Liver (tissue), 9 donors: Measurements from ENCODE around the gene DUSP1. TPM values are rescaled to one million over a fixed set of nuclear protein-coding genes. Genes with fewer than 3 reads are reported as not detected.
A peak's percentile ranks its signal among the peaks of the same experiment; 100 is the strongest.

Experiments used
- DNase-seq: peaks from one replicate; pipeline ENCODE4 v3.0.0-alpha.2; 2017; ENCODE audit warnings: low spot score
- H3K27ac ChIP-seq, 2 donors: one replicate each; pipeline ENCODE4 v1.7.0; 2013; ENCODE audit warnings: inconsistent platforms in 2 of 2, low read length in 2 of 2, control low read depth in 1 of 2, low read depth in 1 of 2, mild to moderate bottlenecking in 1 of 2
- H3K27me3 ChIP-seq, 4 donors: one replicate each; pipeline versions ENCODE4 v1.6.1 to v1.7.0; 2013; ENCODE audit warnings: low read length in 3 of 4, inconsistent platforms in 1 of 4, mild to moderate bottlenecking in 1 of 4, moderate library complexity in 1 of 4; ENCODE audit not compliant: control insufficient read depth in 4 of 4, insufficient read depth in 4 of 4
- H3K36me3 ChIP-seq, 4 donors: one replicate each; pipeline versions ENCODE4 v1.6.1 to v1.7.0; 2013; ENCODE audit warnings: low read length in 3 of 4, mild to moderate bottlenecking in 3 of 4, low read depth in 1 of 4, moderate library complexity in 1 of 4; ENCODE audit not compliant: control insufficient read depth in 4 of 4, insufficient read depth in 3 of 4
- H3K4me1 ChIP-seq, 4 donors: one replicate each; pipeline versions ENCODE4 v1.6.1 to v1.7.0; 2013; ENCODE audit warnings: low read length in 3 of 4, mild to moderate bottlenecking in 3 of 4, moderate library complexity in 1 of 4; ENCODE audit not compliant: control insufficient read depth in 4 of 4, insufficient read depth in 4 of 4
- H3K4me3 ChIP-seq, 3 donors: one replicate each; pipeline versions ENCODE4 v1.6.1 to v1.7.0; 2013; ENCODE audit warnings: low read length in 3 of 3, control low read depth in 1 of 3, low read depth in 1 of 3, mild to moderate bottlenecking in 1 of 3
- H3K9ac ChIP-seq, 2 donors: one replicate each; pipeline ENCODE4 v1.7.0; 2013; ENCODE audit warnings: low read length in 2 of 2, mild to moderate bottlenecking in 2 of 2, moderate library complexity in 2 of 2, control low read depth in 1 of 2, low read depth in 1 of 2
- H3K9me3 ChIP-seq, 4 donors: one replicate each; pipeline versions ENCODE4 v1.6.1 to v1.7.0; 2013; ENCODE audit warnings: low read length in 3 of 4; ENCODE audit not compliant: control insufficient read depth in 4 of 4
- EGR1 ChIP-seq, 2 donors: IDR thresholded peaks; 2 replicates each; pipeline ENCODE4 v1.6.1; 2016 to 2018; ENCODE audit warnings: antibody characterized with exemption in 2 of 2, low read depth in 2 of 2
- FOXA1 ChIP-seq: IDR thresholded peaks from 2 replicates; pipeline ENCODE4 v1.6.1; 2016; ENCODE audit warnings: antibody characterized with exemption
- FOXA2 ChIP-seq: IDR thresholded peaks from 2 replicates; pipeline ENCODE4 v1.6.1; 2016; ENCODE audit warnings: antibody characterized with exemption
- GABPA ChIP-seq, 2 donors: IDR thresholded peaks in 1 of 2; conservative IDR thresholded peaks in 1 of 2; 2 replicates each; pipeline ENCODE4 v1.6.1; 2016; ENCODE audit warnings: antibody characterized with exemption in 2 of 2, mild to moderate bottlenecking in 1 of 2, moderate library complexity in 1 of 2
- HNF4A ChIP-seq, 2 donors: conservative IDR thresholded peaks; 2 replicates each; pipeline ENCODE4 v1.6.1; 2016; ENCODE audit warnings: antibody characterized with exemption in 2 of 2, mild to moderate bottlenecking in 2 of 2
- HNF4G ChIP-seq: IDR thresholded peaks from 2 replicates; pipeline ENCODE4 v1.6.1; 2016; ENCODE audit warnings: antibody characterized with exemption
- JUND ChIP-seq, 2 donors: IDR thresholded peaks; 2 replicates each; pipeline ENCODE4 v1.6.1; 2016; ENCODE audit warnings: antibody characterized with exemption in 2 of 2
- NR2F2 ChIP-seq: IDR thresholded peaks from 2 replicates; pipeline ENCODE4 v1.6.1; 2016; ENCODE audit warnings: antibody characterized with exemption
- RAD21 ChIP-seq, 2 donors: IDR thresholded peaks; 2 replicates each; pipeline ENCODE4 v1.6.1; 2016; ENCODE audit warnings: antibody characterized with exemption in 2 of 2, mild to moderate bottlenecking in 2 of 2
- RXRA ChIP-seq, 2 donors: IDR thresholded peaks; 2 replicates each; pipeline ENCODE4 v1.6.1; 2017 to 2018; ENCODE audit warnings: antibody characterized with exemption in 2 of 2, mild to moderate bottlenecking in 1 of 2
- SP1 ChIP-seq: IDR thresholded peaks from 2 replicates; pipeline ENCODE4 v1.6.1; 2018; ENCODE audit warnings: antibody characterized with exemption, mild to moderate bottlenecking
- TAF1 ChIP-seq: conservative IDR thresholded peaks from 2 replicates; pipeline ENCODE4 v1.6.1; 2016; ENCODE audit warnings: antibody characterized with exemption, mild to moderate bottlenecking
- YY1 ChIP-seq: IDR thresholded peaks from 2 replicates; pipeline ENCODE4 v1.6.1; 2016; ENCODE audit warnings: antibody characterized with exemption, mild to moderate bottlenecking
- WGBS: extraction: QIAGEN DNeasy Blood & Tissue Kit; methylation state at CpG from one replicate; pipeline ENCODE4 v1.1.7; 2013; 5-methylcytosine and 5-hydroxymethylcytosine counted together
- polyA plus RNA-seq, 2 donors: library from polyadenylated mRNA; stranded (reverse) in 1 of 2; unstranded in 1 of 2; fragments of 200-250 nt in 1 of 2; fragments of >200 nt in 1 of 2; fragmentation: Nextera tagmentation in 1 of 2; extraction: Ambion mirVana in 1 of 2; gene quantifications; one replicate each; pipeline versions ENCODE4 v1.2.1 to v1.2.3, GENCODE V29; 2013 to 2015
- total RNA-seq, 2 donors: library from RNA; depleted of rRNA; stranded (reverse); fragments of >200 nt; gene quantifications; one replicate each; pipeline ENCODE4 v1.2.3, GENCODE V29; 2014
- TF ChIP-seq, protein P1 (sequence below): IDR thresholded peaks from 2 replicates; pipeline ENCODE4 v1.6.1; 2016; ENCODE audit warnings: antibody characterized with exemption, mild to moderate bottlenecking
- TF ChIP-seq, protein P2 (sequence below): IDR thresholded peaks from 2 replicates; pipeline ENCODE4 v1.6.1; 2016; ENCODE audit warnings: antibody characterized with exemption
- TF ChIP-seq, protein P3 (sequence below): IDR thresholded peaks from 2 replicates; pipeline ENCODE4 v1.6.1; 2016; ENCODE audit warnings: antibody characterized with exemption
- TF ChIP-seq, protein P4 (sequence below): IDR thresholded peaks from 2 replicates; pipeline ENCODE4 v1.6.1; 2016; ENCODE audit warnings: antibody characterized with exemption
- TF ChIP-seq, protein P5 (sequence below): fragments of 150-350 bp; IDR thresholded peaks from 2 replicates; pipeline ENCODE4 v1.5.1; 2017; ENCODE audit warnings: improper control_type of control experiment, low read depth, low read length; ENCODE audit not compliant: missing input control
- donor health status: healthy.
- donor health status: healthy.
- donor health status: healthy.
- donor health status: healthy.
- donor health status: healthy.

DUSP1 gene
- total and polyA plus RNA-seq, 4 donors: 53.2 to 237 (median 110) TPM

DNA sequence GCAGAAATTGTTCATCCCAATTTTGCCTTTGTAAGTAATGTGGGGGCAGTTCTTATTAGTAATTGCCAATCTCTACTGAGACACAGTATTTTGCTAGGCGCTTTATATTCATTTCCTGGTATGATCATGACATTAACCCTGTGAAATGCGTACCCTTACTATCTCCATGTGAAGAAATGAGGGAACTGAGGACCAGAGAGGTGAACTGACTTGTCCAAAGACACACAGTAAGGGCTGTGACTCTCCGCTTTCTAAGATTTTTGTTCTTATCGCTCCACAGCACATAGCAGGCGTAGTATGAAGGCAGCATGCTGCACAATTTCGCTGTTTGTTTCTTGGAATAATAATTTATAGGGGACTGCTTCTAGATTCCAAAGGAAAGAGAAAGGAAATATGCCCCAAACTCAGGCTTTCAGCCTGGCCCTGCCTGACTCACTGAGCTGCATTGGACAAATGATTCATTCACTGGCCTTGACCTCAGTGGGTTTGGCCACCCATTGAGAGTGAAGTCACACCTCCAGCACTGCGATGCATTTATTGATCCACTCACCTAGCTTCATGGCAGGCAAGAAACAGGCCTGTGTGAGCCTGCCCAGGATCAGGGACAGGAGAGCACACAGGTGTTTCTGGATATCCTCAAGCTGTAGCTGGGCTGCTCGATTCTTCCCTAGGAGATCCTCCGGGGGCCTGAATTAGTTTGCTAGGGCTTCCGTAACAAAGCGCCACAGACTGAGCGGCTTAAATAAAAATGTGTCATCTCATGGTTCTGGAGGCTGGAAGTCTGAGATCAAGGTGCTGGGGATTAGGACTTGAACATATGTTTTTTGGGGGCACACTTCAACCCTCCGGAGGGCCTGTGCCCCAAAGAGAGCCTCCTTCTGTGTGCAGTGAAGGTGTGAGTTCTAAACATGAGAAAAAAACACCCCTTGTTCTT lies 7.2 kb upstream of the DUSP1 start:
- 56% methylated on average over 13 of the region's 13 CpGs for WGBS
- H3K27ac ChIP-seq: peak overlapping the region; percentile 96 to 99
- H3K27me3 ChIP-seq: no peaks in the 10 kb centered on the region
- H3K4me3 ChIP-seq: no peak overlapping the region
- no peaks in the 10 kb centered on the region for H3K36me3 ChIP-seq
- TF ChIP-seq, protein P1, sequence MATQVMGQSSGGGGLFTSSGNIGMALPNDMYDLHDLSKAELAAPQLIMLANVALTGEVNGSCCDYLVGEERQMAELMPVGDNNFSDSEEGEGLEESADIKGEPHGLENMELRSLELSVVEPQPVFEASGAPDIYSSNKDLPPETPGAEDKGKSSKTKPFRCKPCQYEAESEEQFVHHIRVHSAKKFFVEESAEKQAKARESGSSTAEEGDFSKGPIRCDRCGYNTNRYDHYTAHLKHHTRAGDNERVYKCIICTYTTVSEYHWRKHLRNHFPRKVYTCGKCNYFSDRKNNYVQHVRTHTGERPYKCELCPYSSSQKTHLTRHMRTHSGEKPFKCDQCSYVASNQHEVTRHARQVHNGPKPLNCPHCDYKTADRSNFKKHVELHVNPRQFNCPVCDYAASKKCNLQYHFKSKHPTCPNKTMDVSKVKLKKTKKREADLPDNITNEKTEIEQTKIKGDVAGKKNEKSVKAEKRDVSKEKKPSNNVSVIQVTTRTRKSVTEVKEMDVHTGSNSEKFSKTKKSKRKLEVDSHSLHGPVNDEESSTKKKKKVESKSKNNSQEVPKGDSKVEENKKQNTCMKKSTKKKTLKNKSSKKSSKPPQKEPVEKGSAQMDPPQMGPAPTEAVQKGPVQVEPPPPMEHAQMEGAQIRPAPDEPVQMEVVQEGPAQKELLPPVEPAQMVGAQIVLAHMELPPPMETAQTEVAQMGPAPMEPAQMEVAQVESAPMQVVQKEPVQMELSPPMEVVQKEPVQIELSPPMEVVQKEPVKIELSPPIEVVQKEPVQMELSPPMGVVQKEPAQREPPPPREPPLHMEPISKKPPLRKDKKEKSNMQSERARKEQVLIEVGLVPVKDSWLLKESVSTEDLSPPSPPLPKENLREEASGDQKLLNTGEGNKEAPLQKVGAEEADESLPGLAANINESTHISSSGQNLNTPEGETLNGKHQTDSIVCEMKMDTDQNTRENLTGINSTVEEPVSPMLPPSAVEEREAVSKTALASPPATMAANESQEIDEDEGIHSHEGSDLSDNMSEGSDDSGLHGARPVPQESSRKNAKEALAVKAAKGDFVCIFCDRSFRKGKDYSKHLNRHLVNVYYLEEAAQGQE: peak; percentile 73
- TF ChIP-seq HNF4G: peak; percentile 63
- TF ChIP-seq, protein P2, sequence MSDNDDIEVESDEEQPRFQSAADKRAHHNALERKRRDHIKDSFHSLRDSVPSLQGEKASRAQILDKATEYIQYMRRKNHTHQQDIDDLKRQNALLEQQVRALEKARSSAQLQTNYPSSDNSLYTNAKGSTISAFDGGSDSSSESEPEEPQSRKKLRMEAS: peak; percentile 59
- peak; percentile 43 to 65 for TF ChIP-seq RAD21 (IDR thresholded peaks at IDR 0.05)
- peak; percentile 96 to 98 for TF ChIP-seq RXRA (IDR thresholded peaks at IDR 0.05)
- TF ChIP-seq JUND (IDR thresholded peaks at IDR 0.05): peak; percentile 98 to 99
- peak; percentile 49 for TF ChIP-seq FOXA2
- TF ChIP-seq, protein P3, sequence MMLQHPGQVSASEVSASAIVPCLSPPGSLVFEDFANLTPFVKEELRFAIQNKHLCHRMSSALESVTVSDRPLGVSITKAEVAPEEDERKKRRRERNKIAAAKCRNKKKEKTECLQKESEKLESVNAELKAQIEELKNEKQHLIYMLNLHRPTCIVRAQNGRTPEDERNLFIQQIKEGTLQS: peak; percentile 98
- TF ChIP-seq EGR1 (IDR thresholded peaks at IDR 0.05; ENCODE audit: low read depth in 2 of 2): no peak
- TF ChIP-seq, protein P4, sequence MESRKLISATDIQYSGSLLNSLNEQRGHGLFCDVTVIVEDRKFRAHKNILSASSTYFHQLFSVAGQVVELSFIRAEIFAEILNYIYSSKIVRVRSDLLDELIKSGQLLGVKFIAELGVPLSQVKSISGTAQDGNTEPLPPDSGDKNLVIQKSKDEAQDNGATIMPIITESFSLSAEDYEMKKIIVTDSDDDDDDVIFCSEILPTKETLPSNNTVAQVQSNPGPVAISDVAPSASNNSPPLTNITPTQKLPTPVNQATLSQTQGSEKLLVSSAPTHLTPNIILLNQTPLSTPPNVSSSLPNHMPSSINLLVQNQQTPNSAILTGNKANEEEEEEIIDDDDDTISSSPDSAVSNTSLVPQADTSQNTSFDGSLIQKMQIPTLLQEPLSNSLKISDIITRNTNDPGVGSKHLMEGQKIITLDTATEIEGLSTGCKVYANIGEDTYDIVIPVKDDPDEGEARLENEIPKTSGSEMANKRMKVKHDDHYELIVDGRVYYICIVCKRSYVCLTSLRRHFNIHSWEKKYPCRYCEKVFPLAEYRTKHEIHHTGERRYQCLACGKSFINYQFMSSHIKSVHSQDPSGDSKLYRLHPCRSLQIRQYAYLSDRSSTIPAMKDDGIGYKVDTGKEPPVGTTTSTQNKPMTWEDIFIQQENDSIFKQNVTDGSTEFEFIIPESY: no peak
- TF ChIP-seq, protein P5, sequence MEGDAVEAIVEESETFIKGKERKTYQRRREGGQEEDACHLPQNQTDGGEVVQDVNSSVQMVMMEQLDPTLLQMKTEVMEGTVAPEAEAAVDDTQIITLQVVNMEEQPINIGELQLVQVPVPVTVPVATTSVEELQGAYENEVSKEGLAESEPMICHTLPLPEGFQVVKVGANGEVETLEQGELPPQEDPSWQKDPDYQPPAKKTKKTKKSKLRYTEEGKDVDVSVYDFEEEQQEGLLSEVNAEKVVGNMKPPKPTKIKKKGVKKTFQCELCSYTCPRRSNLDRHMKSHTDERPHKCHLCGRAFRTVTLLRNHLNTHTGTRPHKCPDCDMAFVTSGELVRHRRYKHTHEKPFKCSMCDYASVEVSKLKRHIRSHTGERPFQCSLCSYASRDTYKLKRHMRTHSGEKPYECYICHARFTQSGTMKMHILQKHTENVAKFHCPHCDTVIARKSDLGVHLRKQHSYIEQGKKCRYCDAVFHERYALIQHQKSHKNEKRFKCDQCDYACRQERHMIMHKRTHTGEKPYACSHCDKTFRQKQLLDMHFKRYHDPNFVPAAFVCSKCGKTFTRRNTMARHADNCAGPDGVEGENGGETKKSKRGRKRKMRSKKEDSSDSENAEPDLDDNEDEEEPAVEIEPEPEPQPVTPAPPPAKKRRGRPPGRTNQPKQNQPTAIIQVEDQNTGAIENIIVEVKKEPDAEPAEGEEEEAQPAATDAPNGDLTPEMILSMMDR: no peak
- peak; percentile 84 to 90 for TF ChIP-seq HNF4A (conservative IDR thresholded peaks at IDR 0.05)
- peak; percentile 52 for TF ChIP-seq FOXA1
- peak; percentile 95 for TF ChIP-seq NR2F2
- peak; percentile 94 for TF ChIP-seq YY1
- TF ChIP-seq TAF1: no peak
- peak; percentile 95 for TF ChIP-seq SP1
- TF ChIP-seq GABPA (IDR thresholded peaks at IDR 0.05 in 1 of 2, conservative IDR thresholded peaks at IDR 0.05 in 1 of 2): peak in 1 of 2 donors; percentile 12
- H3K4me1 ChIP-seq: peaks cover 7 to 54% (median 35%) of the 10 kb centered on the region in 4 donors
- DNase-seq: no peak
- H3K9me3 ChIP-seq: no peaks in the 10 kb centered on the region
- peak overlapping the region; percentile 84 to 88 for H3K9ac ChIP-seq
